GM12874 (cell line): ENCODE measurements around the gene TMEM131L.

Experiments used
- CTCF ChIP-seq: IDR thresholded peaks from 2 replicates; pipeline ENCODE4 v1.5.1; 2011; ENCODE audit warnings: low read depth, mild to moderate bottlenecking, control low read depth, low read length, moderate library complexity; ENCODE audit not compliant: insufficient read depth

TMEM131L gene

GRCh38 chr4:153646978-153647377, 180.8 kb downstream of the TMEM131L start:
- TF ChIP-seq CTCF: no peak

- TF ChIP-seq CTCF: no peak
Observed at GRCh38 chr4:153647975-153648374, 181.8 kb downstream of the TMEM131L start.

GRCh38 chr4:153649572-153649991, 183.4 kb downstream of the TMEM131L start:
- no peak for TF ChIP-seq CTCF

- no peak for TF ChIP-seq CTCF
Observed at GRCh38 chr4:153651116-153651515, 185.0 kb downstream of the TMEM131L start.

GRCh38 chr4:153651587-153651986, 185.4 kb downstream of the TMEM131L start:
- TF ChIP-seq CTCF: no peak

- TF ChIP-seq CTCF: no peak
Observed at GRCh38 chr4:153652051-153652784, 186.1 kb downstream of the TMEM131L start.

GRCh38 chr4:153655002-153655541, 188.9 kb downstream of the TMEM131L start:
- no peak for TF ChIP-seq CTCF
